ENCODE measurements around the gene AMZ1.

The AMZ1 gene

DNA sequence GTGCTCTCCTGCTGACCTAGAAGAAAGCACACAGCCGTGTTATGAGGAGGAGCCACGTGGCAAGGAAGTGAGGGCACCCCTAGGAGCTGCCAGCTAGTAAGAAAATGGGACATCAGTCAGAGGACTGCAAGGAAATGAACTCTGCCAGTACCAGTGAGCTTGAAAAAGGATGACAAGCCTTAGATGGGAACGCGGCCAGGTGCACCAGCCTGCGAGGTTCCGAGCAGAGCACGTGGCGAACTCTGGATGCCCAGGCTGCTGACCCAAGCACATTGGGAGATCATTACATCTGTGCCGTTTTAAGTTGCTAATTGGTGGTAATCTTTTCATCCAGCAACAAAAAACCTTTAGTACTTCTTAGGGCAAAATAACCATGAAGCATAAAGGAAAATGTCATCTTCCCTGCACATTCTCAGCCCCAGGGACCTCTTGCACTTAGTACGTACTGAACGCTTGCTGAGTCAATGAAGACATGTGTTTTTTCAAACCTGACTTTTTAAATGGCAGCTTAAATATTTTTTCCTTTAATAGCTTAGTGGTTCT, 69.4 kb downstream of the AMZ1 start:
- no peak for DNase-seq

DNA sequence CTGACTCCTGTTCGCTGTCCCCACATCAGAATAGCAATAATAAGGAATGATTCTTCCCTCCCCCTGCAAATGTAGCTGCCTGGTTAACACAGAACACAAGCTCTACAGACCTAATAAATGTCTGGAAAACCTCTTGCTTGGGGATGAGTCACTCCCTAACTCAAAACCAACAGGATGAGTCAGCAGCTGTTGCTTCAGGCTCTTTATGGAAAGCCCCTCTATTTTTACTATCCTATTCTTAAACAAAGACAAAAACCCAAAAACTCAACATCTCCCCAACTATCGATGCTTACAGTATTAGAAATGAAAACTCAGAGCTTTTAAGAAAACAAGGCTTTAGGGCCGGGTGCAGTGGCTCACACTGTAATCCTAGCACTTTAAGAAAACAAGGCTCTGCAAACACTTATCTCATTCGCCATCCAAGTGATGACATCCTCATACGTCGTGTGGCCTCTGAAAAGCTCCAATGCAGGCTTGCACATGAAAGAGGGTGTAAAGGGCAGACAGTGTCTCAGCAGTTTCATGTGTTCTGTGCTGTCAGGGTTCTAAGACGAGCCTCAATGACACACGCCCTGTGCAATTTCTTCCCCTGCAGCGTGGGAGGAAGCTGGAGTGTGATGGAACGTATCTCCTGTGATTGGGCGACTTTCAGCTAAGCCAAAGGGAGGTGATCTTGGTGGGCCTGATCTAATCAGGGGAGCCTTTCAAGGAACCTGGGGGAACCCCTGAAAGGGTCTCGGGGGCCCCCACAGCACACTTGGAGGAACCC, 70.1 kb downstream of the AMZ1 start:
- DNase-seq: no peak

DNA sequence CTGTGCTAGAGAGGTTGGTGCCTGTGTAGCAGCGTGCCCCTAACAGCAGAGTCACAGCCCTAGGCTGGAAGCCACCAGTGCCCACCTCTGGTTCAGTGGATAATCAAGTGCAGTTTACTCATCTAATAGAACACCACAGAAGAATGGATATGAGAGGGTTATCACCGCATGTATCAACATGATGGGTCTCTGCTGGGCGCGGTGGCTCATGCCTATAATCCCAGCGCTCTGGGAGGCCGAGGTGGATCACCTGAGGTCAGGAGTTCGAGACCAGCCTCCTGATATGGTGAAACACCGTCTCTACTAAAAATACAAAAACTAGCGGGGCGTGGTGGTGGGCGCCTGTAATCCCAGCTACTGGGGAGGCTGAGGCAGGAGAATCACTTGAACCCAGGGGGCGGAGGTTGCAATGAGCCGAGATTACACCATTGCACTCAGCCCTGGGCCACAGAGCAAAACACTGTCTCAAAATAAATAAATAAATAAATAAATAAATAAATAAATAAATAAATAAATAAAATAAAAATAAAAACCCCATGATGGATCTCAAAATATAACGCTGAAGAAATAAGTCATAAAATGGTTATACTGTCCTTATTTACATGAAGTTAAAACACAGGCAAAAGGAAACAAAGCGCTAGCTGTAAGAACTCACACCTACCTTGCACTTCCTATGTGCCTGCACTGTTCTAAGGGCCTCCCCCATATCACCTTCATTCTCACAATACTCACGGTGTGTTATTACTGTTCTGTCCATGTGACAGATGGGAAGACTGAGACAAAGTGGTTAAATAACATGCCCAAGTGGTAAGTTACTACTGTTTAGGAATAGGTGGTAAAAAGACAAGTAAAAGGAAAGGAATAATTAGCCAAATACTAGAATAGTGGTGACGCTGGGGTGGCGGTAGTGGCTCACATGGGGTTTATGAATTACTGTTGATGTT, 70.9 kb downstream of the AMZ1 start:
- no peak for DNase-seq

DNA sequence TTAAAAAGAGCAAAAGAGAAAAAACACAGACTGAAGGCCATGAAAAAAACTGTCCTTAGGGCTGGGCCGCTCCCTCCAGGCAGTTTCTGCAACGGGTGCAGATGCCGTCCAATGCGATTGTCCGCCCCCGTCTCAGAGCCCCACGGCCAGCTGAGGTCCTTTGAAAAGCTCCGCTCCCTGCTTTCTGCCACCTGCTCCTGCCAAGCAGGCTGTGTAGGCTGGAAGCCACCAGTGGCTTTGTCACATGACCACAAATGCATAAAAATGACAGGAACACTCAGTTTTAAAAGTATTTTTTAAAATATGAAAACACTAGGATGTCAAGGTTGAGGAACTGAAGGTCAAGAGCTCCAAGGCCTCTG, 71.7 kb downstream of the AMZ1 start:
- DNase-seq: no peak

DNA sequence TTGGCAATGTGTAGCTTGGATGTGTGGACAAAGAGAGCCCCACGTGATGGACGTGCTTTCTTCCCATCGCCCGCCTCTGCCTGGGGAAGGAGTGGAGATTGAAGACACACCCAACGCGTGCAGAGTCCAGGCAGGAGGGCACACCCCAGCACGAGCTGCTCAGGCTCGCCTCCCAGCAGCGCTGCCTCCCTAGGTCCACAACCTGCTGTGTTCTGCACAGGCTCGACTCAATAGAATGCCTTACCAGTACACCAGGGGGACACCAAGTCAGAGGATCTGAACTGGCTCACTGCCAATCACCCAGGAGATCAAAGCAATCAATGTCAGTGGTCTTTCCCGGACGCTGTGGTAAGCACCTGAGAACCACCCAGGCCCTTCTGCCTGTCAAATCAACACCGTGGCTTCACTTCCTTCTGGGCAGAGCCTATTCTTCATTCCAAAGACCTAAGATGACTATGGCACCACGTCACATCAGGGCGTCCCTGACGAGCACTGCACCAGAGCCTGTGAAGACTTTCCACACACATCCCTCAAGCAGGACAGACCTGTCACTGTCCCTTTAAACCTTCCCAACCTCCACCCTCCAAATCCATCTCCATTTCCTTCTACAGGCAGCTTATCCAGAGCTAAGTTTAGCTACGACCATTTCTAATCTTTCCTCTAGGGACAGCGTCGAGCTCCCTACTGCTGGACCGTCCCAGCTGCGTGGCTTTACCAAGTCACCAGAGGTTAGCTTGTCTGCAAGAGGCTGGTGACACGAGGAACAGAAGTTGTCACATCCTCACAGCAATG, 72.3 kb downstream of the AMZ1 start:
- DNase-seq: no peak

DNA sequence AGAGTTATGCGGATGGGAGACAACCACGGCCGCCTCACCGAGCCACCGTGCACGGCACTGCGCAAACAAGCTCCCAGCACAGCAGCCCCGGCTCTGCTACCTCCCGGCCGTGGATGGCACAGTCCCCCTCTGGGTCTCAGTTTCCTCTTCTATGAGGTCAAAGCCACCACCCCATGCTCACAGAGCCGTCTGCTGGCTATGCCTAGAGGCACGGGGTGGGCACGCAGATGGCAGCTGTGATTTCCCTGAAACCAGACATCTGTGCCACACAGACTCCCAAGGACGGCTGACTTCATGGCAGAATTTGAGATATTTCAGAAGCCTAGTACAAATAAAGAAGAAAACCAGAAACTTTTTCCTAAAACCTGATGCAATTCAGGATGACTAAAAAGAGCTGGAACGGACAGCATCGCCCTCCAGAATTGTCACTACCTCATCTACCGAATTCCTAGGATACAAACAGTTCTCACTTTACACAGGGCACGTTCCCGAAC, 73.2 kb downstream of the AMZ1 start:
- DNase-seq: no peak

DNA sequence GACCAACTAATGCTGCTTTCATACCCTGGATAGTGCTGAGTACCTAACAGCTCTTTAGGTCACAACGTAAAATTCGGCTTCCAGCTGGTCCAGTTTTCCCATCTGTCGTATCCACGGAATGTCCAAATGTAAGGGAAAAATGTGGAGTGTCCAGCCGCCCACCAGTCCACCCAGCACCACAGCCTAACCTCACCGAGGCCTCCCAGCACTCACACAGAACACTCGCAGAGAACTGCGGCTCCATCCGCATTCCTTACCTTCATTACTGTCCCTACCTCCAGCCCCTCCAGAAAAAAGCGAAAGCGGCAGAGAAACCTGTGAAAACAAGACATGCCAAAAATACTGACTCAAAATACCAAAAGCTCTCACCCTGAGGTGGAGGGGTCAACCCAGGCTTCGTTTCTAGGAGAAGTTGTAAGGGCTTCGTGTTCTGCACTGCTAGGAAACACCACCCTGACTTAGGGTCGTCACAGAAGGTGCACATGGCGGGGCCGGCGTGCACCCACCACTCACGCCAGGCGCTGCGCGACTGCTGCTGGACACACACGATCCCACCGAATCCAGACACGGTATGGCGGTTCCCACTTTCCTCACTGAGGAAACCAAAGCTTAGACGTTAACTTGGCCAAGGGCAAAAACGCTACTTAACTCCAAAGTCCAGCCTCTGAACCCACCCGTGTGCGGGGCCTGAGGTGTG, 73.9 kb downstream of the AMZ1 start:
- DNase-seq: no peak

DNA sequence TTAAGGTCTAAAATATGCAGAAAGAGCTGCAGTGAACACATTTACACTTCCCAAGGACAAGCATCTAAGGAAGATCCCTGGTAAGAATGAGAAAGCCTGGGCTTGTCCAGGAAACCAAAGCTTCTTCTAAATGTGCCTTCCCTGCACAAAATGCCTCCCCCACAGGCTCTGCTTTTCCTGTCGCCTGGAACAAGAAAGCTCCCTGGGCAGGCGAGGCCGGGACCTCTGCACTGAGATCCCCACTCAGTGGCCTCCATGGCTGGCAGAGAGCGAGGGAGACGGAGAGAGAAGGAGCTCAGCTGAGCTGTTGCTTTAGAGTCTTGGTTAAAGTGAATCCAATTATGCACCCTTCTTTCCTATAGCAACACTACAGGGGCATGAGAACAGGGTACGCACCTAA, 75.6 kb downstream of the AMZ1 start:
- no peak for DNase-seq

DNA sequence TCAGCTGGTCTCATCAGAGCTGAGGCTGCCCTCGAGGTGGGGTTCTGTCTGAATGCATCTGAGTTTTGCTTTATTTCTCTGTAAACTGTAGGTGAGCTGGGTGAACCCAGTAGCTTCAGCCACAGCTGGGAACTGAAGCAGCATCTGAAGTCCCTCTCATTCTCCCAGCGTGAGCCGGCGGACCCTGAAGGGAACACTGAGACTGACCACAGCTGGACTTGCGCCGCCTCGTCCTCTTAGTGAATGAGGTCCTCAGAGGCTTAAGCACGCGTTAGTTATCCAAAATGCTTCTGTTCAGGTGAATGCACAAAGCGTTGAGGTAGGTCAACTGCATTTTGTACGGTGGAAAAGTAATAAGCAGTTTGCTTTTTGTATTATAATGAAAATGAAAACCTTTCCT, 76.6 kb downstream of the AMZ1 start:
- no peak for DNase-seq
